Stimulated activated CD4-positive, alpha-beta T cell treated with anti-CD3 and anti-CD28 coated beads, Interleukin-12 subunit alpha, Interleukin-12 subunit beta, amount 100 ng/mL, for 4 hours (primary cell): ENCODE data around the gene STAM.
"Not testable (repeated sequence)": the region's sequence is repeated elsewhere in the genome, so short reads cannot be mapped to it uniquely, and the experiment has no call there.

ENCODE experiments used
- DNase-seq: peaks from one replicate; pipeline ENCODE4 v3.0.0-alpha.2; 2020

STAM gene

GRCh38 chr10:17643755-17644484, at the start of gene STAM:
STAM (plus strand) TSS chr10:17644151; CDS start chr10:17644340, 189 bp downstream.
- DNase-seq = peak; percentile 92

GRCh38 chr10:17597386-17597785, 46.6 kb upstream of the STAM start:
- no peak for DNase-seq

GRCh38 chr10:17599089-17599488, 44.9 kb upstream of the STAM start:
- DNase-seq = no peak

- DNase-seq = no peak
Observed at GRCh38 chr10:17605936-17606335, 38.0 kb upstream of the STAM start.

GRCh38 chr10:17606547-17607040, 37.4 kb upstream of the STAM start:
- no peak for DNase-seq

GRCh38 chr10:17607060-17607459, 36.9 kb upstream of the STAM start:
- no peak for DNase-seq

GRCh38 chr10:17607603-17608332, 36.2 kb upstream of the STAM start:
- no peak for DNase-seq

GRCh38 chr10:17609523-17610079, 34.4 kb upstream of the STAM start:
- no peak for DNase-seq

GRCh38 chr10:17616403-17617030, 27.4 kb upstream of the STAM start:
- DNase-seq = peak; percentile 27

- DNase-seq = peak; percentile 57
Observed at GRCh38 chr10:17617031-17617911, 26.7 kb upstream of the STAM start, which contains the start of gene HACD1. HACD1 (minus strand) TSS chr10:17617374; CDS start chr10:17617339, 35 bp downstream.

- no peak for DNase-seq
Observed at GRCh38 chr10:17622061-17622460, 21.9 kb upstream of the STAM start.

- no peak for DNase-seq
Observed at GRCh38 chr10:17624996-17625395, 19.0 kb upstream of the STAM start.

- DNase-seq = no peak
Observed at GRCh38 chr10:17626656-17627055, 17.3 kb upstream of the STAM start.

GRCh38 chr10:17632590-17632989, 11.4 kb upstream of the STAM start:
- DNase-seq = not testable (repeated sequence)

GRCh38 chr10:17633353-17633752, 10.6 kb upstream of the STAM start:
- no peak for DNase-seq

- no peak for DNase-seq
Observed at GRCh38 chr10:17637869-17638268, 6.1 kb upstream of the STAM start.

- DNase-seq = no peak
Observed at GRCh38 chr10:17640331-17640816, 3.6 kb upstream of the STAM start.

GRCh38 chr10:17643339-17643754, 604 bp upstream of the STAM start:
- peak; percentile 6 for DNase-seq

- DNase-seq = no peak
Observed at GRCh38 chr10:17644485-17644943, 563 bp downstream of the STAM start.

- DNase-seq = no peak
Observed at GRCh38 chr10:17645621-17646345, 1.8 kb downstream of the STAM start.

GRCh38 chr10:17647326-17647725, 3.4 kb downstream of the STAM start:
- no peak for DNase-seq
